Measurements from ENCODE around the gene PRKAG1.
A peak's percentile ranks its signal among the peaks of the same experiment; 100 is the strongest.

Gene PRKAG1

DNA sequence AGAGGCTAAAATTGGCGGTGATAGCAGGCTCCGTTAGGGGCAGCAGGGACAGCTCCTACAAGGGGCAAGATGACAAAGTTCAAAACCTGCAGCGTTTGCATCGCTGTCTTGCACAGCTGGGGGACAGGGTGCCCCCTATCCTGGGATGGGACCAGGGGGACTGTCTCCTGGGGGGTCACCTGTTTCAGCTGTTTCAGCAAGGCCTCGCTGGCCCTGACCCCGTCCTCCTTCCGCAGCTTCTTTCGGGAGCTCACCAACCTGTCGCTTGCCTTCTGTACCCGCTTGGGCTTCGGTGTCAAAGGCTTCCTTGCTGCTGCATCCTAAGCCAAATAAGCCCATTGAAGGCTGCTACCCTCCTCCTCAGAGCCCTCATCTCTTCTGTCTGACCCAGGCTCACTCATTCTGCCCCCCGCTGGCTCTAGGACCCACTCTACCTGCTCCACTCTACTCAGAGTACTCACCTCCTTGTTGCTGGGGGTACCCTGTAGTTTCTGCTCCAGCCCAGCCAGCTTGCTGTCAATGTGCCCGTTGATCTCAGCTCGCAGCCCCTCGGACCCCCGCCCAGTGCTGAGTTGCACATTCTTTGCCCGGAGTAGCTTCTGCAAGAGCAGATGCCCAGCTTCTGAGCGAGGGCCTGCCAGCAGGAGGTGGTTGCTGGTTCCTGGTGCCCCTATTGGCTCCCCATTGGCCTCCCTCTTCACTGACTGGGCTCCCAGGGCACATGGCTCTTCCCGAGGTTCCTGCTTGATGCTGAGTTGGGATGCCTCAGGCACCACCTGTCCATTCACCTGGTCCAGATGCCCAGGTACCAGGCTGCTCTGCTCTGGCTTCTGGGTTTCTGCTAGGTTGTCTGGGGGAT, 12.4 kb upstream of the PRKAG1 start:
- peaks cover 42% of the 10 kb centered on the region for H3K36me3 ChIP-seq (ENCODE audit: insufficient read depth, low read length)
- H3K9ac ChIP-seq (ENCODE audit: low read depth, low read length), result no peak overlapping the region
- H3K4me1 ChIP-seq (ENCODE audit: insufficient read depth, low read length), result no peaks in the 10 kb centered on the region
- no peaks in the 10 kb centered on the region for H3K9me3 ChIP-seq (ENCODE audit: control insufficient read depth, insufficient read depth, low read length)

DNA sequence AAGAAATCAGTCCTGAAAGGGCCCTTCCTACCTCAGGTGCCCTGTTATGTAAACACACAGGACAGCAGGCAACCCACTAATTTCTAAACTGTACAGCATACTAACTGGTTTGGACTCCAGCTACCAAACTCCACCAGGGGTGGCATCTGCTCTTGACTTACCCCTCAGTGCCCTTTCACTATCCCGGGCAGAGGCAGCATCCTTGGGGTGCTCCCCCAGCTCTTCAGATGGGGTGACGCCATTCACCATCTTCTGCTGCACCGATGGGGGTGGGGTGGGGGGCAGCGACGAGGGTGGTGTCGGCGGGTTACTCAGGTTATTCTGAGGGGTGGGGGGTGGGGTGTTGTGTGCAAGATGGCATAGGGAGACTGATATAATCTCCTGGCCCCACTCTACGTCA, 11.5 kb upstream of the PRKAG1 start:
- no peaks in the 10 kb centered on the region for H3K4me1 ChIP-seq (ENCODE audit: insufficient read depth, low read length)
- peaks cover 46% of the 10 kb centered on the region for H3K36me3 ChIP-seq (ENCODE audit: insufficient read depth, low read length)
- H3K9ac ChIP-seq (ENCODE audit: low read depth, low read length), result no peak overlapping the region
- H3K9me3 ChIP-seq (ENCODE audit: control insufficient read depth, insufficient read depth, low read length), result no peaks in the 10 kb centered on the region

DNA sequence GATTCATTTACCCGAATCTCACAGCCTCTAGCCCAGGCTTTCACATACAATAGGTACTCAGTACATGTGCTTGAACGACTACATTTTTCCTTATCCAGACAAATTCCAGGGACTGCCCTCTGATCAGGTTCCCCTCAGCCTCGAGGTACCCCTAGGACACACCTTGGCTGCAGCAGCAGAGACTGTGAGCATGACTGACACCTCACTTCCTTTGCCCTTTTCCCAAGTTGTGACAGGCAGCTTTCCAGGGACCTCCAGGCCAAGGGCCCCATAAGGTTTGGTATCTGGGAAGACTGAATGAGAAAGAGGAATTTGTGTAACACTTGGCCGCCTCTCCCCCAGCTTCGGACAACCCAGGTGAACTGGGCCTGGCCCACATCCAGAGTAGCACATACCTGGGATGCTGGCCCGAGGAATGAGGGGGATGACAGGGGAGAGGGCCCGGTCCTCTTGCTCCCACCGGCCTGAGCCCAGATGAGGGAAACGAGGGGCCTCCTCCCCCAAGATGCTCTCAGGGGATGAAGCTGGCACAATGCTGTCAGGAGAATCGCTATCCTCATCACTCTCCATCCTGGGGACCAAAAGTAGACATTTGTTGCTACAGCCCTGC, 10.2 kb upstream of the PRKAG1 start:
- Histone ChIP-seq H3K9me3 (ENCODE audit: control insufficient read depth, insufficient read depth, low read length) (no peaks in the 10 kb centered on the region), H3K4me1 (ENCODE audit: insufficient read depth, low read length) (no peaks in the 10 kb centered on the region), H3K9ac (ENCODE audit: low read depth, low read length) (no peak overlapping the region), H3K36me3 (ENCODE audit: insufficient read depth, low read length) (peaks cover 51% of the 10 kb centered on the region)

DNA sequence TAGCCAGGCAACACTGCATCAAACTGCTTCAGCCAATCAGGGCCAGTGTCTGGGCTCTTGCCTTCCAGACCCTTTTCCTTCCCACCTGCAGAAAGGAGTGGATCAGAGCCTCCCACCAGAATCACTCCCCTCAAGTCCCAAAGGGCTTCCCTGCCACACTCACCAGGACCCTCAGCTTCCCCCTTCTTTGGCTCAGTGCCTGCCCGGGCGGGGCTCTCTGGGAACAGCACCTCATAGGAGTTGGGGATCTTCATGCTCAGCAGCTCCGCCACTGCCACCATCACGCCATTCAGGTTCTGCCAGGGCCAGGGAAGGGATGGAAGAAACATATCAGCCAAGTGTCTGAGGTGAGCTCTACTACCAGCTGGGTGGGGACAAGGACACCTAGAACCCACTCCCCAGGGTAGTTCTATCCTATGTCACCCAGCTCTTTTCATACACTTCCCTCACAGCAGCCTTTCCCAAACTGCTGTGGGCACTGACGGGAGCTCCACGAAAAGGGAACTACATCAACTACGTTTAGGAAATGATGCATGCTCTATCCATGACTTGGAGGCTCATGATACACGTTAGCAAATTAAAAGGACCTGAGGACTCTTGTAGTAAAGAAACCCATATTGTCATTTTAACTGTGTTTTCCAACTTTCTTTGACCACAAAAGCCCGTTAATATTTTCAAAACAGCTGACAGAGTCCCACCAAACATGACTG, 9.4 kb upstream of the PRKAG1 start:
- H3K9me3 ChIP-seq (ENCODE audit: control insufficient read depth, insufficient read depth, low read length), result no peaks in the 10 kb centered on the region
- H3K4me1 ChIP-seq (ENCODE audit: insufficient read depth, low read length), result no peaks in the 10 kb centered on the region
- peaks cover 58% of the 10 kb centered on the region for H3K36me3 ChIP-seq (ENCODE audit: insufficient read depth, low read length)
- no peak overlapping the region for H3K9ac ChIP-seq (ENCODE audit: low read depth, low read length)

DNA sequence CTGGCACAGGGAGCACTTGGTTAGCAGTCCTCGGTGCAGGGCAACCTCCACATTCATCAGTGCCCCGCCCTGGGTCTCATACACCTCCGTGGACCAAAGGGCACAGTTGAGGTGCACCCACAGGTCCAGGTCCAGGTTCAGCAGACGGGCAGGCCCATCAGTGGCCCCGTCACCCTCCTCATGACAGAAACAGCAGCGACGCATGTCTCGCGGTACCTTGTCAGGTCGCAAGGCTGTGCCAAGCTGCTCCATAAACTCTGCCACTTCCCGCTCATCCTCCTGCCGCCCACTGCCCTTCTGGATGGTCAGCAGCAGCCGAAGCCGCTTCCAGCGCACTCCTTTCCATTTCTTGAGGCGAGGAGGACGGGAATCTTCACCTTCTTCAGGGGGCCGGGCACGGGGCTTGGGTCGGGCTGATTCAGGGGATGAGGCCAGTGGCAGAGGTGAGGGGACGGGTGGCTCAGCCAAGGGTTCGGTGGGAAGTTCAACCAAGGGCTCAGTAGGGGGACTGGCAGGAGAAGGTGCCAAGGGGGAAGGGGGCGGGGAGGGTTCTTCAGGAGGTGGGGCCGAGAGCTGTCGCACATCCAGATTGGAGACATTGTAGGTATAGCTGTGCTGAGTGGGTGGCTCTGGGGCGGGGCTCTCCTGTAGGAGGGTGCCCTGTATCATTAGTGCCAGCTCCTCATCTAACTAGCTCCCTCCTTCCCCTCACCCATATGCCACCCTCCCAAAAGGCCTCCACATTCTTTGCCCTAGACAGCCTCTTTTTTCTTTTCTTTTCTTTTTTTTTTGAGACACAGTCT, 8.3 kb upstream of the PRKAG1 start:
- no peak overlapping the region for H3K9ac ChIP-seq (ENCODE audit: low read depth, low read length)
- H3K9me3 ChIP-seq (ENCODE audit: control insufficient read depth, insufficient read depth, low read length), result no peaks in the 10 kb centered on the region
- peaks cover 52% of the 10 kb centered on the region for H3K36me3 ChIP-seq (ENCODE audit: insufficient read depth, low read length)
- H3K4me1 ChIP-seq (ENCODE audit: insufficient read depth, low read length), result no peaks in the 10 kb centered on the region

DNA sequence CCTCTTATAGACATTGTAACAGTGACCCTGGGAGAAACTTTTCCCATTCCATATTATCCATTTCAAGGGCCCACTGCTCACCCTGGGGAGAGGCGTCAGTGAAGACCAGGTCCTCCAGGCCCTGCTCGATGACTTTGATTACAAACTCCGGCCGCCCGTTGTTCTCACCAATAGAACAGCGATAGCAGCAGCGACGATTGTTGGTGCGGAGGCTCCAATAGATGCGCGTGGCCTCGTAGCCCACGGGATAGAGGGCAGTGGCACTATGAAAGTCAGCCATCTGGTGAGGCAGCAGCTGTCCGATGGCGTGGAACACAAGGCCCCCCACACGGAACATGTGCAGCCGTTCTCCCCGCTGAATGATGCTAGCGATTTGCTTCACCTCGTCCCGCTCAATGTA, 7.5 kb upstream of the PRKAG1 start:
- peaks cover 44% of the 10 kb centered on the region for H3K36me3 ChIP-seq (ENCODE audit: insufficient read depth, low read length)
- no peaks in the 10 kb centered on the region for H3K9me3 ChIP-seq (ENCODE audit: control insufficient read depth, insufficient read depth, low read length)
- H3K4me1 ChIP-seq (ENCODE audit: insufficient read depth, low read length), result no peaks in the 10 kb centered on the region
- H3K9ac ChIP-seq (ENCODE audit: low read depth, low read length), result no peak overlapping the region

DNA sequence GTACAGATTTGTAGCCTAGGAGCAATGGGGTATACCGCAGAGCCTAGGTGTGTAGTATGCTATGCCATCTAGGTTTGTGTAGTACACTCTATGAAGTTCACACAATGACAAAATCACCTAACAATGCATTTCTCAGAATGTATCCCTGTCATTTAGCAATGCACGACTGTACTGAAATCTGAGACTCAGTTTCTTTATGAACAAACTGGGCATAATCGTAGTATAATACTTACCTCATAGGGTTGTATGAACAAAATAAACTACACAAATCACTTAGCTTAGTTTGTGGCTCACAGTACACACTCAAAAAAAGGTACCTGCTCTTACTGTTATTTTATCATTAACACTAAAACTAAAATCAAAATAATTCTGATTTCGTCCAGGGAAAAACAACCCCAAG, 6.9 kb upstream of the PRKAG1 start:
- H3K9ac ChIP-seq (ENCODE audit: low read depth, low read length), result no peak overlapping the region
- peaks cover 44% of the 10 kb centered on the region for H3K36me3 ChIP-seq (ENCODE audit: insufficient read depth, low read length)
- H3K4me1 ChIP-seq (ENCODE audit: insufficient read depth, low read length), result no peaks in the 10 kb centered on the region
- H3K9me3 ChIP-seq (ENCODE audit: control insufficient read depth, insufficient read depth, low read length), result no peaks in the 10 kb centered on the region

DNA sequence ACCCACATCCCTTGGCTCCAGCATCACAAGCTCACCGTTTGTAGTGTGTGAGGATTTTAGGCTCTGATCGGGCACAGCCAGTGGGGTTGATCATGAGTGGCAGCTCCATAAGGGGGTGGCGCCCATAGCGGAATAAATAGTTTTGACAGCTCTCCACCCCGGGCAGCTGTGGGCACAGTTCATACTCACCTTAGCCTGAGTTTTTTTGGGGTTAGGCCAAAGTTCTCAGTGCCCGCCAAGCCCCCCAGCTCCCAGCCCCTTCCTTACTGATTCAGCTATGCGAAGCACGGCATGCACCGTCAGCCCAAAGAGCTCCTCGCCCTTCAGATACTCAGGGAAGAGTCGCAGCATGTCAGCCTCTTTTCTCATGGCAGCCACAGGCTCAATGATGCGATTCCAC, 6.0 kb upstream of the PRKAG1 start:
- Histone ChIP-seq H3K36me3 (ENCODE audit: insufficient read depth, low read length) (peaks cover 40% of the 10 kb centered on the region), H3K4me1 (ENCODE audit: insufficient read depth, low read length) (no peaks in the 10 kb centered on the region; the same call in 1 of the 2 replicates), H3K9ac (ENCODE audit: low read depth, low read length) (no peak overlapping the region), H3K9me3 (ENCODE audit: control insufficient read depth, insufficient read depth, low read length) (no peaks in the 10 kb centered on the region)

DNA sequence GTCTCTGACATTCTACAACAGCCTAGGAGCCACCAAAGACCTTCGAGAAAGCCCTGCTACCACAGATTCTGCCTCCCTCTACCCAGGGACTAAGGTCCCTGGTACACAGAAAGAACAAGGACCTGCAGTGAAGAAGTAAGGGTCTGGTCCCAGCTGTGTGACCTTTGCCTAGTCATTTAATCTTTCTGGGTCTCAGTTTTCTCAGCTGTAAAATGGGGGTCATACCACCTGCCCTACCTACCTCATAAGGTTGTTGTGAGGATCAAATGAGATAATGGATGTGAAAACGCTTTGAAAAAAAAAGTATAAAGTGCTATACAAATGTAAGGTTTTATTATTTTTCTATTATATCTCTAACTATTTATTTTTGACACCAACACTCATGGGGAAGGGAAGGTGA, 5.2 kb upstream of the PRKAG1 start:
- Histone ChIP-seq H3K9ac (ENCODE audit: low read depth, low read length) (no peak overlapping the region), H3K9me3 (ENCODE audit: control insufficient read depth, insufficient read depth, low read length) (no peaks in the 10 kb centered on the region), H3K36me3 (ENCODE audit: insufficient read depth, low read length) (peaks cover 36% of the 10 kb centered on the region), H3K4me1 (ENCODE audit: insufficient read depth, low read length) (no peaks in the 10 kb centered on the region; the same call in 1 of the 2 replicates)

DNA sequence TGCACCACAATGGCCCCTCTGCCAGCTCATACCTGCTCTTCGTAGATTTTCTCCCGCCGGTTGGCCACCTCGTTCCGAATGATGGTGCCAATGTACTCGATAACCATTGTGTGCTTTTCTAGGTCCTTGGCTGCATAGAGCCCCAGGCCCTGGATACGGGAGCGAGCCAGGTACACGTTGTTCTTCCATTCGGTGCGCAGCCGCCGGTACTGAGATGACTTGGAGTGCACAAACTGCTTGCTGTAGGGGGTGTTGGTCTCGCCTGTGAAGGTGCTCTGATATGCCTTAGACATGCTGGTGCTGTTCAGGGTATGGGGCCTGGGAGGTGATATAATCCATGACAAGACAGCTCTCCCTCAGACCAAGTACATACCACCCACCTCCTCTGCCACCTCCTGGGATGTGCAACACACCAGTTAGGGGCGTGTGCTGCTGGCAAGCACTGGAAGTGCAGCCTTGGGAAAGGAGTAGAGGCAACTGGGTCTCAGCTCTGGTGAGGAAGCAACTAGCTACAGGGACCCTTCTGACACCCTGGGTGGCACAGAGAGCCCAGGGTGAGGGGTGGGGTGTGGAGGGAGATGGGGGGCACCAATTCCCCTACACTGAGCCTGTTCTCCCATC, 4.1 kb upstream of the PRKAG1 start:
- Histone ChIP-seq H3K4me1 (ENCODE audit: insufficient read depth, low read length) (no peaks in the 10 kb centered on the region; the same call in 1 of the 2 replicates), H3K36me3 (ENCODE audit: insufficient read depth, low read length) (peaks cover 25% of the 10 kb centered on the region), H3K9ac (ENCODE audit: low read depth, low read length) (no peak overlapping the region), H3K9me3 (ENCODE audit: control insufficient read depth, insufficient read depth, low read length) (no peaks in the 10 kb centered on the region)

DNA sequence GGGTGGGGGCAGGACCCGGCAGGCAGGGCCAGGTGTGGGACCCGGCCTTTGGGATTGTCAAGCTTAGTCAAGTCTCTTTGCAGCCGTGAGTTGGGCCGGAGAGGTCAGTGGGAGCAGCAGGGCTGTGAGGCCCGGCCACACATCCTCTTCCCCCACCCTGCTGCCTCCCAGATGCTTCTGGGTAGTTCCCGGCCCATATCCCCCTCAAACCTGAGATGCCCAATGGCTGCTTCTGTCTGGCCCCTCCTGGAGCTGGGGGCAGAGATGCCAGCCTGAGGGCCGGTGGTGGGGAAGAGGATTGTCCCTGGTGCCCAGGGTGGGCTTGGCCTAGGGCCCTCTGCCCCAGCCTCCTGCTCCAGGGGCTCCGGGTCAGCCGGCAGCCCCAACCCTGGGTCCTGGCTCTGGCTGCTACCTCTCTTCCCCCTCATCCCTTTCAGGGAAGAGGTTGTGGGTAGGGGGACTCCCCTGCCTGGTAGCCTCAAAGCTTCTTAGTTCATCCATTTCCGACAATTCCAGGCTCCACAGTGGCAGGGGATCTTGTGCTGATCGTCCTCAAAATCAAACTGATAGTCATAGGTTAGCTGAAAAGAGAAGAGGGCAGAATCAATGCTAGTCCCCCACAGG, 2.8 kb upstream of the PRKAG1 start:
- Histone ChIP-seq H3K9me3 (ENCODE audit: control insufficient read depth, insufficient read depth, low read length) (no peaks in the 10 kb centered on the region), H3K4me1 (ENCODE audit: insufficient read depth, low read length) (no peaks in the 10 kb centered on the region; the same call in 1 of the 2 replicates), H3K36me3 (ENCODE audit: insufficient read depth, low read length) (peaks cover 24% of the 10 kb centered on the region), H3K9ac (ENCODE audit: low read depth, low read length) (no peak overlapping the region)

DNA sequence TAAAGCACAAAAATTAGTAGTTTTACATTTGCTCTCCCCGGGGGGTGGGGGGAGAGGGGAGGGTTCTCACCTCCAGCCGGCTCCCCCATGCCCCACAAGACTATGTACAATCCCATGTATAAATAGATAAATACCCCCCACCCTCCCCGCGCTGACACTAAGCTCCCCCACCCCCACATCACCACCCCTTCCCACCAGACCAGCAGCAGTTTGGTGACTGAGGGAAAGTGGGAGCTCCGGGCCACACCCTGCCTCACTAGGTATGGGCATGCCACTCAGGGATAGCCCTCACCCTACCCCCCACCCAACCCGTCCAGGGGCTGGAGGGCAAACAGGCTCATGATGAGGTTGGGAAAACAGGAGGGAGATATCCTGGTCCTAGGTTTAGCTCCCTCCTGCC, 1.9 kb upstream of the PRKAG1 start:
- no peaks in the 10 kb centered on the region for H3K9me3 ChIP-seq (ENCODE audit: control insufficient read depth, insufficient read depth, low read length)

DNA sequence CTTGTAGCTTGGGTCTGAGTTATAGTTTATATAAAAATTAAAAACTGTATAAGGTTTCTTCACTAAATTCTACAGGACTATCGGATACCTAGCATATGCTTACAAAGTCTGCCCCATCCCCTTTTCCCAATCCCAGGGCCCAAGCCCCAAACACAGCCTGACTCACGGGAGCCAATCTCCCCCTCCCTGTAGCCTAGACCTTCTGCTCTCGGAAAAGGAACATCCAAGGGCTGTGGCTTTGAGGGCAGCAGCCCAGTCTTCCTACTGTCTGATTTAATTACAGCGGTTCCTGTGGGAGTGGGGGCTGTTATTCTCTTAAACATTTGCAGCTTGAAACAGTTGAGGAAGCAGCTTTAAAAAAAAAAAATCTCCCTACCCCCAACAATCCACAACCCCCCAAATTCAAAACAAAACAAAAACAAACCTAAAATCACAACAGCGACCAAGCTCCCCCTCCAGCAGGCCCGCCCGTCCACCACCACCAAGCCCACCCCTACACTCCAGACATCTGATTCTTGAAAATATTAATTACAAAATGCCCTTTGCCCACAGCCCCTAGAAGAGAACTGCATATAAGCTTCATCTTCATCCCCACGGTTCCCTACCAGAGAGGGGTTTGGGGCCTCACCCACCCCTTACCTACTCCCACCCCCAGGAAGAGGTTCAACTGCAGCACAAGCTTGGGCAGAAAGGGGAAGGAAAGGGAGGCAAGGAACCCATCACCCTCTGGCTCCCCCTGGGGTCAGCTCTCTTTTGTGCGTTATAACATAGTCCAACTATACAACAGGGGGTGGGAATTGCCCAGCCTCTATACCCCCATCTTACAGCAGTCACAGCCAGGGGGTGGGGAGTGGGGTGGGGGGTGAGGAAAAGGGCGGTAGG, 1.1 kb upstream of the PRKAG1 start:
- Histone ChIP-seq H3K9ac (ENCODE audit: low read depth, low read length) (peak overlapping the region; percentile 92), H3K9me3 (ENCODE audit: control insufficient read depth, insufficient read depth, low read length) (no peaks in the 10 kb centered on the region), H3K36me3 (ENCODE audit: insufficient read depth, low read length) (peaks cover 16% of the 10 kb centered on the region), H3K4me1 (ENCODE audit: insufficient read depth, low read length) (no peaks in the 10 kb centered on the region; the same call in 1 of the 2 replicates)

More for the DNA sequence above, 1.9 kb upstream of the PRKAG1 start:
- no peak overlapping the region for H3K9ac ChIP-seq (ENCODE audit: low read depth, low read length)
- H3K36me3 ChIP-seq (ENCODE audit: insufficient read depth, low read length), result peaks cover 21% of the 10 kb centered on the region
- no peaks in the 10 kb centered on the region; the same call in 1 of the 2 replicates for H3K4me1 ChIP-seq (ENCODE audit: insufficient read depth, low read length)

Measured in ES-I3 (cell line).